ENCODE measurements around the gene TCF7L1.

TCF7L1 gene

GRCh38 chr2:85273738-85274731 is 140.8 kb downstream of the TCF7L1 start:
- Histone ChIP-seq H3K27me3 (ENCODE audit: insufficient read depth, poor library complexity, severe bottlenecking) (peaks cover 14% of the 10 kb centered on the region), H3K4me3 (replicated peaks; ENCODE audit: insufficient read depth, low read length) (no peak overlapping the region), H3K27ac (replicated peaks) (no peak overlapping the region)
- DNase-seq (ENCODE audit: low read depth in 1 of 2, low spot score in 1 of 2), result no peak
- no peak for TF ChIP-seq POLR2AphosphoS5 (IDR thresholded peaks at IDR 0.05; ENCODE audit: low read depth)
- TF ChIP-seq SPI1 (IDR thresholded peaks at IDR 0.05; ENCODE audit: borderline replicate concordance, low read depth), result no peak
- no peak for TF ChIP-seq REST (IDR thresholded peaks at IDR 0.05; ENCODE audit: insufficient replicate concordance, low read depth)
- TF ChIP-seq CTCF (IDR thresholded peaks at IDR 0.05; ENCODE audit: insufficient read depth, low read length), result no peak
- TF ChIP-seq GABPA (IDR thresholded peaks at IDR 0.05; ENCODE audit: low read depth), result no peak

DNA sequence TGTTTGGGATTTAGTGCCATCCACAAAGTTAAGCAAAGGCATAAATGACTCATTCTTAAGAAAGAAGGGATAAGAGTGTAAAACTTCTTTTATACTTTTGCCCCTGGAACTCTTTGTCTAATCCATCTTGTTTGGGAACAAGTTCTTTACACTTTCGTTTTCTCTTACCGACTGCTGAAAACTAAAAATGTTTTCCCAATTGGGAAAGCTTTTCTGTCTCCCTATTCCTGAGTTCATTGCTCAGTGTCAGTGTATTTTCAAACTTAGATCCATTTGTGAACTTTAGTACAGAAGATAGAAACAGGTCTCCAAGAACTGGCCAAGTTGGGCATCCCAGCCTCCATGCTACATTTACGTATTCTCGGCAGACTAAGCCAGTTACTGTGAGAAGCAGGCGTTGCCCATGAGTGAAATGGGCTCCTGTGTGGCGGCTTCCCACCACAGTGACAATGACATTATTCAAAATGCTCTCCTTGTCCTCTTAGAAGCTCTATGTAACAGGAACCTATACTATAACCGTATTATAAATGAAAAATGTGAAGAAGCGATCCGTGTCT is 142.9 kb downstream of the TCF7L1 start:
- DNase-seq (ENCODE audit: low read depth in 1 of 2, low spot score in 1 of 2), result no peak
- H3K4me3 ChIP-seq (replicated peaks; ENCODE audit: insufficient read depth, low read length), result no peak overlapping the region
- H3K27me3 ChIP-seq (ENCODE audit: insufficient read depth, poor library complexity, severe bottlenecking), result peaks cover 14% of the 10 kb centered on the region
- H3K27ac ChIP-seq (replicated peaks), result no peak overlapping the region
- no peak for TF ChIP-seq GABPA (IDR thresholded peaks at IDR 0.05; ENCODE audit: low read depth)
- no peak for TF ChIP-seq SPI1 (IDR thresholded peaks at IDR 0.05; ENCODE audit: borderline replicate concordance, low read depth)
- TF ChIP-seq REST (IDR thresholded peaks at IDR 0.05; ENCODE audit: insufficient replicate concordance, low read depth), result no peak

- H3K27me3 ChIP-seq (ENCODE audit: insufficient read depth, poor library complexity, severe bottlenecking), result peaks cover 12% of the 10 kb centered on the region
- TF ChIP-seq REST (IDR thresholded peaks at IDR 0.05; ENCODE audit: insufficient replicate concordance, low read depth) (no peak), POLR2AphosphoS5 (IDR thresholded peaks at IDR 0.05; ENCODE audit: low read depth) (no peak), SPI1 (IDR thresholded peaks at IDR 0.05; ENCODE audit: borderline replicate concordance, low read depth) (no peak), CTCF (IDR thresholded peaks at IDR 0.05; ENCODE audit: insufficient read depth, low read length) (no peak), GABPA (IDR thresholded peaks at IDR 0.05; ENCODE audit: low read depth) (no peak)
- no peak overlapping the region for H3K27ac ChIP-seq (replicated peaks)
- DNase-seq (ENCODE audit: low read depth in 1 of 2, low spot score in 1 of 2), result no peak
- no peak overlapping the region for H3K4me3 ChIP-seq (replicated peaks; ENCODE audit: insufficient read depth, low read length)
These were observed 143.5 kb downstream of the TCF7L1 start for GRCh38 chr2:85276571-85277118.

All from HL-60 (cell line).